Activated T-cell treated with anti-CD3 and anti-CD28 coated beads, Interleukin-2, amount 50 U/mL, for 4 hours (primary cell): Measurements from ENCODE around the gene DRAXIN. TPM values are rescaled to one million over a fixed set of nuclear protein-coding genes. Genes with fewer than 3 reads are reported as not detected.
A peak's percentile ranks its signal among the peaks of the same experiment; 100 is the strongest.

Experiments used
- ATAC-seq, 2 donors: fragments of 200-7000 bp; cut with Tn5 transposase; one replicate each; pipeline ENCODE4 v1.10.0; 2021
- DNase-seq: peaks from one replicate; pipeline ENCODE4 v3.0.0-alpha.2; 2020
- H3K27me3 Mint-ChIP-seq: one replicate; pipeline ENCODE4 v1.8.0; 2021; ENCODE audit warnings: low read depth, mixed read lengths
- H3K36me3 Mint-ChIP-seq: one replicate; pipeline ENCODE4 v1.8.0; 2022; ENCODE audit warnings: mixed read lengths; ENCODE audit not compliant: insufficient read depth
- H3K4me1 Mint-ChIP-seq: one replicate; pipeline ENCODE4 v1.8.0; 2021; ENCODE audit warnings: low read depth, mixed read lengths
- H3K4me3 Mint-ChIP-seq: one replicate; pipeline ENCODE4 v1.8.0; 2021; ENCODE audit warnings: mild to moderate bottlenecking, moderate library complexity, mixed read lengths
- H3K9me3 Mint-ChIP-seq: one replicate; pipeline ENCODE4 v1.8.0; 2021; ENCODE audit warnings: mixed read lengths
- total RNA-seq, 3 donors: library from RNA; stranded (reverse); gene quantifications; one replicate each; pipeline ENCODE4 v1.2.1, GENCODE V29; 2021

DRAXIN gene
- total RNA-seq, 3 donors from 2014 or later, result 0.03 to 0.08 (median 0.05) TPM

DNA sequence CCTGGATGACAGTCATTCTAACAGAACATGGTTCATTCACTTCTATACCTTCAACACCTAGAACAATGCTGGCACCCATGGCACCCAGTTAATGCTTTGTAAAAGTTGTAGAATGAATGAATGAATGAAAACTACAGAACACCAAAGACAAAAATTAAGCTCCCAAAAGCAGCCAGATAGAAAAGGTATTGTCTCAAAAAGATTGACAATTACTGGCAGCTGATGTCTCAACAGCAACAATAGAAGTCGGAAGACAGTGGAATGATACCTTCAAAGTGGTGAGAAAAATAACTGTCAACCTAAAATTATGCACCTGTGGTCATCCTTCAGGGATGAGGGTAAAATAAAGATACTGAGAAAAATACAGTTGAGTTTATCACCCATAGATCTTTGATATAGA is 65.5 kb downstream of the DRAXIN start:
- Mint-ChIP-seq H3K27me3 (peaks cover 14% of the 10 kb centered on the region), H3K4me1 (peaks cover 2% of the 10 kb centered on the region), H3K4me3 (no peak overlapping the region), H3K9me3 (no peaks in the 10 kb centered on the region), H3K36me3 (no peaks in the 10 kb centered on the region)
- no peak for DNase-seq
- no peak for ATAC-seq

GRCh38 chr1:11759791-11760190 is 68.3 kb downstream of the DRAXIN start:
- H3K4me3 Mint-ChIP-seq, result no peak overlapping the region
- no peaks in the 10 kb centered on the region for H3K9me3 Mint-ChIP-seq
- no peak for DNase-seq
- H3K36me3 Mint-ChIP-seq, result no peaks in the 10 kb centered on the region
- H3K27me3 Mint-ChIP-seq, result peaks cover 29% of the 10 kb centered on the region
- ATAC-seq, result no peak
- H3K4me1 Mint-ChIP-seq, result peaks cover 6% of the 10 kb centered on the region

GRCh38 chr1:11761285-11761684 is 69.8 kb downstream of the DRAXIN start:
- Mint-ChIP-seq H3K4me1 (peaks cover 6% of the 10 kb centered on the region), H3K4me3 (no peak overlapping the region), H3K27me3 (peaks cover 29% of the 10 kb centered on the region), H3K36me3 (no peaks in the 10 kb centered on the region), H3K9me3 (no peaks in the 10 kb centered on the region)
- DNase-seq, result no peak
- no peak for ATAC-seq

- peaks cover 6% of the 10 kb centered on the region for H3K4me1 Mint-ChIP-seq
- H3K9me3 Mint-ChIP-seq, result no peaks in the 10 kb centered on the region
- H3K36me3 Mint-ChIP-seq, result no peaks in the 10 kb centered on the region
- ATAC-seq, result peak; percentile 78 to 85
- H3K27me3 Mint-ChIP-seq, result peaks cover 30% of the 10 kb centered on the region
- no peak for DNase-seq
- no peak within 1 kb of the TSS for H3K4me3 Mint-ChIP-seq
Measured at GRCh38 chr1:11761988-11762406, 70.5 kb downstream of the DRAXIN start, which contains the start of gene C1orf167. C1orf167 (plus strand) TSS chr1:11762193; CDS start chr1:11764401, 2,208 bp downstream.

- Mint-ChIP-seq H3K9me3 (no peaks in the 10 kb centered on the region), H3K4me1 (peaks cover 6% of the 10 kb centered on the region), H3K36me3 (no peaks in the 10 kb centered on the region), H3K4me3 (no peak overlapping the region), H3K27me3 (peaks cover 30% of the 10 kb centered on the region)
- DNase-seq (no peak), ATAC-seq (no peak)
Measured at GRCh38 chr1:11764115-11764514, 72.6 kb downstream of the DRAXIN start.

DNA sequence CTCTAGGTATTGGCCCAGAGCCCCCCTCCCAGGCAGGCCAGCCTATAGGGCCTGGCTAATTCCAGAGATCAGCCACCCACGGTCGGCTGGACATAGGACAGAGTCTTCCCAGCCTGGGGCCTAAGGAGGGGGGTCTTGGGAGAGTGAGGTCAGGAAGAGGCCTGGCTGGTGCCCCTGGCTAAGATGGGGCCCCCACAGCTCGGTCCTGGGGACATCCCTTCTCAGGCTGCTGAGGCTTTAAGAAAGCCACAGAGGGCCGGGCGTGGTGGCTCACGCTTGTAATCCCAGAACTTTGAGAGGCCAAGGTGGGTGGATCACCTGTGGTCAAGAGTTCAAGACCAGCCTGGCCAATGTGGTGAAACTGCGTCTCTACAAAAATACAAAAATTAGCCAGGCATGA is 73.0 kb downstream of the DRAXIN start:
- Mint-ChIP-seq H3K4me1 (peaks cover 6% of the 10 kb centered on the region), H3K4me3 (no peak overlapping the region), H3K36me3 (no peaks in the 10 kb centered on the region), H3K27me3 (peaks cover 30% of the 10 kb centered on the region), H3K9me3 (no peaks in the 10 kb centered on the region)
- ATAC-seq, result no peak
- DNase-seq, result no peak

DNA sequence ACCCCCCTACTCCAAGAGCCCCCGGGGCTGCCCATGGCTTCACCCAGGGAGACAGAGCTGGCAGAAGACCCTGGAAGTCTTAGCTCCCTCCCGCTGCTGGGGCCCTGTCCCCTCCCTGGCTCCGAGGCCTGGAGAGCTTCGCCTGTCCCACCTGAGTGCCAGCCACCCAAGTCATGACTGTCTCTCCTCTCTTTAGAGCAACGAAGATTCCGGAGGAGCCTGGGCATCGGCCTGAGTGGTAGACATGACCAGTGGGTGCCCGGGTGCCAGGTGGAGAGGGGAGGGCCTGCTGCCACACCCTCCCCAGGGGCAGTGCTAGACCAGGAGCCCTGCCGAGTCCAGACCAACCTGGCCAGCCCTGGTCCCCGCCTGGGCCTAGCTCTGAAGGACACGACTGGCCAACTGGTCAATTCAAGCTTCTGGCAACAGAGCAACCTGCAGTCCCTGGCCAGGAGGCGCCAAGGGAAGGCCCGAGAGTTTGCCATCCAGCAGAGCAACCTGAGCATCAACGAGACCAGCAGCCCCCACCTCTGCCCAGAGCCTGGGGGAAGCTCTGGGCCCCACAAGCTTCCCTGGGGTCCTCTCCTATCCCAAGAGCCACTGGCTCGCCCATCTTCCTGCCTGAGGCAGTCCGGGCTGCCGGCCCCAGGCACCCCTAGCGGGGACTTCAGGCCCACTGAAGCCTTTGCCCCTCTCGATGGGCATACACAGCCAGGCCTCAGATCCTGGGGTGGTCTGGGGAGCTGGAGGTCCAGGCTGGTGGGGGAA is 74.3 kb downstream of the DRAXIN start:
- Mint-ChIP-seq H3K27me3 (peaks cover 27% of the 10 kb centered on the region), H3K4me3 (no peak overlapping the region), H3K36me3 (no peaks in the 10 kb centered on the region), H3K4me1 (peaks cover 6% of the 10 kb centered on the region), H3K9me3 (no peaks in the 10 kb centered on the region)
- DNase-seq (no peak), ATAC-seq (no peak)

- no peak overlapping the region for H3K4me3 Mint-ChIP-seq
- no peaks in the 10 kb centered on the region for H3K9me3 Mint-ChIP-seq
- H3K4me1 Mint-ChIP-seq, result peaks cover 4% of the 10 kb centered on the region
- no peaks in the 10 kb centered on the region for H3K36me3 Mint-ChIP-seq
- peaks cover 22% of the 10 kb centered on the region for H3K27me3 Mint-ChIP-seq
- DNase-seq (no peak), ATAC-seq (no peak)
Measured at GRCh38 chr1:11766429-11766776, 74.9 kb downstream of the DRAXIN start.

DNA sequence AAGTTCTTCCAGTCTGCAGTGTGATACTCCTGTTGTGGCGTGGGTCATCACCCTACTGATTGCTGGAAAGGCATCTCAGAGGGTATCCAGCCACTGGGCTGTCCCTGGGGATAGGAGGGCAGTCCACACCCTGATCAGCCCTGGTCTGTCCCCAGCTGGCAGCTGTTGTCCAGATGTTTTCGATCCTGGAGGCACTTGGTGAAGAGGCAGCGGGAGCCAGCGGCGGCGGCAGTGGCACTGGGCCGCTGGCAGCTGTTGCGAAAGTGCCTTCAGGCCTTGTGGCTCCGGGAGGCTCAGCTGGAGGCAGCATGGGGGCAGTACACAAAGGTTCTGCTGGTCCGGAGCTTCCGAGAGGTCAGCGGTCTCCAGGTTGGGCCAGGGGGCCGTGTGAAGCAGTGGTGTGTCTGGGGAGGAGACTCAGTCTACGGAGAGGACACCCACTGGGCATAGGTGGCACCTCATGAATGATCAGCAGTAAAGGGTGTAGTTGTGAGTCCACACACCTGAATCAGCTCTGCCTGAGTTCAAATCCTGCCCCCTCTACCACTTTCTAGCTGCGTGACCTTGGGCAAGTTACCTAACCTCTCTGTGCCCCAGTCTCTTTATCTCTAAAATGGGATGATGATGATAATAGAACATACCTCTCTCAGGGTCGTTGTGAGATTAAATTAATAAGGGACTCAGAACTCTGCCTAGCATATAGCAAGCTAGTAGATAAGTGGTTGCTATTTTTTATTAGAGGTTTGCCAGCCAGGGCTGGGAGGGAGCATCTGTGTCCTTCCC is 76.6 kb downstream of the DRAXIN start:
- Mint-ChIP-seq H3K27me3 (peaks cover 9% of the 10 kb centered on the region), H3K9me3 (no peaks in the 10 kb centered on the region), H3K4me1 (no peaks in the 10 kb centered on the region), H3K4me3 (no peak overlapping the region), H3K36me3 (no peaks in the 10 kb centered on the region)
- DNase-seq (no peak), ATAC-seq (no peak)

- H3K9me3 Mint-ChIP-seq, result no peaks in the 10 kb centered on the region
- H3K4me1 Mint-ChIP-seq, result no peaks in the 10 kb centered on the region
- ATAC-seq, result no peak
- no peak overlapping the region for H3K4me3 Mint-ChIP-seq
- no peaks in the 10 kb centered on the region for H3K36me3 Mint-ChIP-seq
- peaks cover 5% of the 10 kb centered on the region for H3K27me3 Mint-ChIP-seq
- no peak for DNase-seq
Measured at GRCh38 chr1:11768821-11769220, 77.3 kb downstream of the DRAXIN start.

DNA sequence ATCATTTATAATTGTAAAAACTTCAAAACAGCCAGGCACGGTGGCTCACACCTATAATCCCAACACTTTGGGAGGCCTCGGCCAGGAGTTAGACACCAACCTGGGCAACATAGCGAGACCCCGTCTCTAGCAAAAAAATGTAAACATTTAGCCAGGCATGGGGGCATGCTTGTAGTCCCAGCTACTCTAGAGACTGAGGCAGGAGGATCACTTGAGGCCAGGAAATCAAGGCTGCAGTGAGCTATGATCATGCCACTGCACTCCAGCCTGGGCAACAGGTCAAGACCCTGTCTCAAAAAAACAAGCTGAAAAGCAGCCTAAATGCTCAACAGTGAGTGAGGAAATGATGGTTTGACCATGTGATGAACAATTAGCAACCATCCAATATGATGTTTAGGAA is 77.8 kb downstream of the DRAXIN start:
- no peaks in the 10 kb centered on the region for H3K4me1 Mint-ChIP-seq
- DNase-seq, result no peak
- no peak for ATAC-seq
- H3K27me3 Mint-ChIP-seq, result peaks cover 3% of the 10 kb centered on the region
- H3K9me3 Mint-ChIP-seq, result no peaks in the 10 kb centered on the region
- H3K4me3 Mint-ChIP-seq, result no peak overlapping the region
- H3K36me3 Mint-ChIP-seq, result no peaks in the 10 kb centered on the region

GRCh38 chr1:11770011-11770410 is 78.5 kb downstream of the DRAXIN start:
- ATAC-seq (no peak), DNase-seq (no peak)
- H3K27me3 Mint-ChIP-seq, result peaks cover 3% of the 10 kb centered on the region
- H3K4me1 Mint-ChIP-seq, result no peaks in the 10 kb centered on the region
- no peaks in the 10 kb centered on the region for H3K36me3 Mint-ChIP-seq
- H3K4me3 Mint-ChIP-seq, result no peak overlapping the region
- H3K9me3 Mint-ChIP-seq, result no peaks in the 10 kb centered on the region

GRCh38 chr1:11771481-11772043 is 80.1 kb downstream of the DRAXIN start:
- ATAC-seq, result no peak

GRCh38 chr1:11772458-11772857 is 80.9 kb downstream of the DRAXIN start:
- H3K4me3 Mint-ChIP-seq, result no peak overlapping the region

More at GRCh38 chr1:11771481-11772043, 80.1 kb downstream of the DRAXIN start:
- H3K9me3 Mint-ChIP-seq, result no peaks in the 10 kb centered on the region
- H3K27me3 Mint-ChIP-seq, result peaks cover 3% of the 10 kb centered on the region
- no peak for DNase-seq
- H3K4me1 Mint-ChIP-seq, result no peaks in the 10 kb centered on the region
- no peaks in the 10 kb centered on the region for H3K36me3 Mint-ChIP-seq
- H3K4me3 Mint-ChIP-seq, result no peak overlapping the region

More at GRCh38 chr1:11772458-11772857, 80.9 kb downstream of the DRAXIN start:
- Mint-ChIP-seq H3K36me3 (no peaks in the 10 kb centered on the region), H3K9me3 (no peaks in the 10 kb centered on the region), H3K27me3 (peaks cover 2% of the 10 kb centered on the region), H3K4me1 (no peaks in the 10 kb centered on the region)
- no peak for DNase-seq
- no peak for ATAC-seq
